ENCODE measurements around the gene SH3GL2. TPM values are rescaled to one million over a fixed set of nuclear protein-coding genes. Genes with fewer than 3 reads are reported as not detected.

Gene SH3GL2
- total and polyA plus RNA-seq, 4 donors, result 0.10 TPM; not detected in 3

- H3K4me3 ChIP-seq (ENCODE audit: low read length in 2 of 2), result no peak overlapping the region
These were observed 52.5 kb downstream of the SH3GL2 start for GRCh38 chr9:17631396-17631795.

GRCh38 chr9:17632994-17633393, 54.1 kb downstream of the SH3GL2 start:
- H3K9me3 ChIP-seq (ENCODE audit: control insufficient read depth, low read length), result no peaks in the 10 kb centered on the region
- peaks cover 0 to 2% of the 10 kb centered on the region in 2 donors for H3K27me3 ChIP-seq (ENCODE audit: control insufficient read depth in 1 of 2, insufficient read depth in 2 of 2, low read length in 1 of 2)
- no peaks in the 10 kb centered on the region for H3K4me1 ChIP-seq (ENCODE audit: control insufficient read depth in 1 of 2, insufficient read depth in 2 of 2, low read length in 2 of 2)
- H3K36me3 ChIP-seq (ENCODE audit: control insufficient read depth in 1 of 2, insufficient read depth in 2 of 2, low read length in 1 of 2), result no peaks in the 10 kb centered on the region
- intact Hi-C loops (cut with DNase I), result no loop called here
- H3K27ac ChIP-seq (ENCODE audit: low read depth in 1 of 2, low read length in 2 of 2), result no peak overlapping the region
- no peak for ATAC-seq (ENCODE audit: low FRiP score)
- no peak for DNase-seq
- no peak overlapping the region for H3K4me3 ChIP-seq (ENCODE audit: low read length in 2 of 2)
- 68 to 81% methylated on average over 2 of the region's 2 CpGs for WGBS, 2 donors

More at GRCh38 chr9:17631396-17631795, 52.5 kb downstream of the SH3GL2 start:
- Histone ChIP-seq H3K9me3 (ENCODE audit: control insufficient read depth, low read length) (peaks cover 2% of the 10 kb centered on the region), H3K27ac (ENCODE audit: low read depth in 1 of 2, low read length in 2 of 2) (no peak overlapping the region), H3K27me3 (ENCODE audit: control insufficient read depth in 1 of 2, insufficient read depth in 2 of 2, low read length in 1 of 2) (peaks cover 0 to 2% of the 10 kb centered on the region in 2 donors), H3K36me3 (ENCODE audit: control insufficient read depth in 1 of 2, insufficient read depth in 2 of 2, low read length in 1 of 2) (no peaks in the 10 kb centered on the region), H3K4me1 (ENCODE audit: control insufficient read depth in 1 of 2, insufficient read depth in 2 of 2, low read length in 2 of 2) (no peaks in the 10 kb centered on the region)
- intact Hi-C loops (cut with DNase I), result no loop called here
- DNase-seq (no peak), ATAC-seq (ENCODE audit: low FRiP score) (no peak)

GRCh38 chr9:17635115-17635890, 56.4 kb downstream of the SH3GL2 start:
- no peaks in the 10 kb centered on the region for H3K9me3 ChIP-seq (ENCODE audit: control insufficient read depth, low read length)
- intact Hi-C loops (cut with DNase I), result no loop called here
- H3K27ac ChIP-seq (ENCODE audit: low read depth in 1 of 2, low read length in 2 of 2), result no peak overlapping the region
- DNase-seq, result no peak
- 57 to 73% methylated on average over 2 of the region's 2 CpGs for WGBS, 2 donors
- no peaks in the 10 kb centered on the region for H3K36me3 ChIP-seq (ENCODE audit: control insufficient read depth in 1 of 2, insufficient read depth in 2 of 2, low read length in 1 of 2)
- peaks cover 0 to 2% of the 10 kb centered on the region in 2 donors for H3K27me3 ChIP-seq (ENCODE audit: control insufficient read depth in 1 of 2, insufficient read depth in 2 of 2, low read length in 1 of 2)
- no peak overlapping the region for H3K4me3 ChIP-seq (ENCODE audit: low read length in 2 of 2)
- no peaks in the 10 kb centered on the region for H3K4me1 ChIP-seq (ENCODE audit: control insufficient read depth in 1 of 2, insufficient read depth in 2 of 2, low read length in 2 of 2)
- ATAC-seq (ENCODE audit: low FRiP score), result no peak

- DNase-seq, result no peak
- intact Hi-C loops (cut with DNase I), result no loop called here
- Histone ChIP-seq H3K36me3 (ENCODE audit: control insufficient read depth in 1 of 2, insufficient read depth in 2 of 2, low read length in 1 of 2) (no peaks in the 10 kb centered on the region), H3K4me1 (ENCODE audit: control insufficient read depth in 1 of 2, insufficient read depth in 2 of 2, low read length in 2 of 2) (no peaks in the 10 kb centered on the region), H3K9me3 (ENCODE audit: control insufficient read depth, low read length) (no peaks in the 10 kb centered on the region), H3K27me3 (ENCODE audit: control insufficient read depth in 1 of 2, insufficient read depth in 2 of 2, low read length in 1 of 2) (peaks cover 0 to 2% of the 10 kb centered on the region in 2 donors), H3K27ac (ENCODE audit: low read depth in 1 of 2, low read length in 2 of 2) (no peak overlapping the region), H3K4me3 (ENCODE audit: low read length in 2 of 2) (no peak overlapping the region)
- 22 to 55% methylated on average over 2 of the region's 2 CpGs for whole genome bisulfite sequencing, 2 donors
- ATAC-seq (ENCODE audit: low FRiP score), result no peak
These were observed 57.5 kb downstream of the SH3GL2 start for GRCh38 chr9:17636349-17636748.

- Histone ChIP-seq H3K27me3 (ENCODE audit: control insufficient read depth in 1 of 2, insufficient read depth in 2 of 2, low read length in 1 of 2) (peaks cover 0 to 2% of the 10 kb centered on the region in 2 donors), H3K4me3 (ENCODE audit: low read length in 2 of 2) (no peak overlapping the region), H3K9me3 (ENCODE audit: control insufficient read depth, low read length) (no peaks in the 10 kb centered on the region), H3K36me3 (ENCODE audit: control insufficient read depth in 1 of 2, insufficient read depth in 2 of 2, low read length in 1 of 2) (no peaks in the 10 kb centered on the region), H3K4me1 (ENCODE audit: control insufficient read depth in 1 of 2, insufficient read depth in 2 of 2, low read length in 2 of 2) (no peaks in the 10 kb centered on the region), H3K27ac (ENCODE audit: low read depth in 1 of 2, low read length in 2 of 2) (no peak overlapping the region)
- no peak for ATAC-seq (ENCODE audit: low FRiP score)
- DNase-seq, result no peak
- intact Hi-C loops (cut with DNase I), result no loop called here
- WGBS, 2 donors, result 83 to 84% methylated on average over 1 of the region's 1 CpG
These were observed 58.0 kb downstream of the SH3GL2 start for GRCh38 chr9:17636821-17637220.

- H3K4me1 ChIP-seq (ENCODE audit: control insufficient read depth in 1 of 2, insufficient read depth in 2 of 2, low read length in 2 of 2), result no peaks in the 10 kb centered on the region
- ATAC-seq (ENCODE audit: low FRiP score) (no peak), DNase-seq (no peak)
- H3K4me3 ChIP-seq (ENCODE audit: low read length in 2 of 2), result no peak overlapping the region
- H3K27me3 ChIP-seq (ENCODE audit: control insufficient read depth in 1 of 2, insufficient read depth in 2 of 2, low read length in 1 of 2), result peaks cover 0 to 2% of the 10 kb centered on the region in 2 donors
- no peaks in the 10 kb centered on the region for H3K36me3 ChIP-seq (ENCODE audit: control insufficient read depth in 1 of 2, insufficient read depth in 2 of 2, low read length in 1 of 2)
- no peak overlapping the region for H3K27ac ChIP-seq (ENCODE audit: low read depth in 1 of 2, low read length in 2 of 2)
- 49 to 62% methylated on average over 3 of the region's 3 CpGs for WGBS, 2 donors
- intact Hi-C loops (cut with DNase I), result no loop called here
- H3K9me3 ChIP-seq (ENCODE audit: control insufficient read depth, low read length), result no peaks in the 10 kb centered on the region
These were observed 58.4 kb downstream of the SH3GL2 start for GRCh38 chr9:17637229-17637628.

GRCh38 chr9:17648516-17648915, 69.7 kb downstream of the SH3GL2 start:
- Histone ChIP-seq H3K4me1 (ENCODE audit: control insufficient read depth in 1 of 2, insufficient read depth in 2 of 2, low read length in 2 of 2) (no peaks in the 10 kb centered on the region), H3K27ac (ENCODE audit: low read depth in 1 of 2, low read length in 2 of 2) (no peak overlapping the region), H3K4me3 (ENCODE audit: low read length in 2 of 2) (no peak overlapping the region), H3K9me3 (ENCODE audit: control insufficient read depth, low read length) (no peaks in the 10 kb centered on the region), H3K36me3 (ENCODE audit: control insufficient read depth in 1 of 2, insufficient read depth in 2 of 2, low read length in 1 of 2) (no peaks in the 10 kb centered on the region), H3K27me3 (ENCODE audit: control insufficient read depth in 1 of 2, insufficient read depth in 2 of 2, low read length in 1 of 2) (no peaks in the 10 kb centered on the region)
- DNase-seq (no peak), ATAC-seq (ENCODE audit: low FRiP score) (no peak)
- intact Hi-C loops (cut with DNase I), result no loop called here

GRCh38 chr9:17651725-17652124, 72.9 kb downstream of the SH3GL2 start:
- no peak for DNase-seq
- 47 to 55% methylated on average over 1 of the region's 1 CpG for WGBS, 2 donors
- Histone ChIP-seq H3K27ac (ENCODE audit: low read depth in 1 of 2, low read length in 2 of 2) (no peak overlapping the region), H3K4me3 (ENCODE audit: low read length in 2 of 2) (no peak overlapping the region), H3K4me1 (ENCODE audit: control insufficient read depth in 1 of 2, insufficient read depth in 2 of 2, low read length in 2 of 2) (no peaks in the 10 kb centered on the region), H3K27me3 (ENCODE audit: control insufficient read depth in 1 of 2, insufficient read depth in 2 of 2, low read length in 1 of 2) (no peaks in the 10 kb centered on the region), H3K36me3 (ENCODE audit: control insufficient read depth in 1 of 2, insufficient read depth in 2 of 2, low read length in 1 of 2) (no peaks in the 10 kb centered on the region), H3K9me3 (ENCODE audit: control insufficient read depth, low read length) (no peaks in the 10 kb centered on the region)
- no peak for ATAC-seq (ENCODE audit: low FRiP score)
- intact Hi-C loops (cut with DNase I), result no loop called here

- Histone ChIP-seq H3K27ac (ENCODE audit: low read depth in 1 of 2, low read length in 2 of 2) (no peak overlapping the region), H3K9me3 (ENCODE audit: control insufficient read depth, low read length) (no peaks in the 10 kb centered on the region), H3K36me3 (ENCODE audit: control insufficient read depth in 1 of 2, insufficient read depth in 2 of 2, low read length in 1 of 2) (no peaks in the 10 kb centered on the region), H3K4me3 (ENCODE audit: low read length in 2 of 2) (no peak overlapping the region), H3K4me1 (ENCODE audit: control insufficient read depth in 1 of 2, insufficient read depth in 2 of 2, low read length in 2 of 2) (no peaks in the 10 kb centered on the region), H3K27me3 (ENCODE audit: control insufficient read depth in 1 of 2, insufficient read depth in 2 of 2, low read length in 1 of 2) (no peaks in the 10 kb centered on the region)
- DNase-seq (no peak), ATAC-seq (ENCODE audit: low FRiP score) (no peak)
- intact Hi-C loops (cut with DNase I), result no loop called here
- WGBS, 2 donors, result 70 to 73% methylated on average over 4 of the region's 4 CpGs
These were observed 75.1 kb downstream of the SH3GL2 start for GRCh38 chr9:17653947-17654465.
